NCI-H2107 (cell line): ENCODE results near the gene CYYR1.

Experiments
- DNase-seq: peaks from one replicate; lab custom pipeline; 2025; lab: John Stamatoyannopoulos, UW

Gene CYYR1

DNA sequence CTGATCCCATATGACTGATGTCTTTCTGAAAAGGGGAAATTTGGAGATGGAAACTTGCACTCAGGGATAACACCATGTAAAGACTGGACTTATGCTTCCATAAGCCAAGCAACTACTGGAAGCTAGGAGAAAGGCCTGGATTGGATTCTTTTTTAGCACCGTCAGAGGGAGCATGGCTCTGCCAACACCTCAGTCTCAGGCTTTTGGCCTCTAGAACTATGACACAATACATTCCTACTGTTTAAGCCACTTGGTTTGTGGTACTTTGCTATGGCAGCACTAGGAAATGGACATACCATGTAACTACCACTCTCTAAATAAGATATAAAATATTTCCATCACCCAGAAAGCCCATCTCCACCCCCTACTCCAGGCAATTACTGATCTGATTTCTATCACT is 139.7 kb downstream of the CYYR1 start:
- no peak for DNase-seq

DNA sequence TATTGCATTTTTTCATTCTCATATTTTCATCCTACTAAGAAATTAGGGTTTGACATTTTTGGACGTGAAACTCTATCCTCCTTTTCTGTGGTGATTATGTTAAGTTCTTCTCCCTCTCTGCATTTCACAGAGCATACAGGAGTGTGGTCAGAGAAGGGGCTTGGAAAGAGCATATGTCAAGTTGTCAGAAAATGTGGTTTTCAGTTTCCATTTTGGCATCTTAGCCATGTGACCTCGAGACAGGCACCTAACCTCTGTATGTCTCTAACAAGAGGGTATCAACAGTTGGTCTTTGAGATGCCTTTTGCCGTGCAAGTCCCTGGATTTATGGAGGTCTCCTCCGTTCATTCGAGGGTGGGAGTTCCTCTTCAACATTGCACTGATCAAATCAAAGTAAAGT is 140.7 kb downstream of the CYYR1 start:
- no peak for DNase-seq

DNA sequence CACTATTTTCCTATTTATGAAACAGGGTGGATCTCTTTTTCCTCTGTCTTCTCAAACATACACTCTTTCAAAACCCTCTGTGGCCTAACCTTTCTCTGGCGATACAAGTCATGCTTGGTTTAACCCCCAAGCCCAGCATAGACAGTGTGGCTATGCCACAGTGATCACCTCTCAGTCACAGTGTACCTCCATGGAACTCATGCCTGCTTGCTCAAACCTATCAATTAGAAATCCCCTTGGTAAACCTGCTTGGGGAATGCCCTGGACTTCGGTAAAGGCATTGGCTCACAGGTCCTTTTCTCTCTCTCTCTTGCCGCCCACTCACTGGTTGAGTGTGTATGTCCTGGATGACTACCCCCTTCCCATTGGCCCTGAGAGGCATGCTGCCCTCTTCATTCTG is 147.5 kb downstream of the CYYR1 start:
- DNase-seq, result no peak

DNA sequence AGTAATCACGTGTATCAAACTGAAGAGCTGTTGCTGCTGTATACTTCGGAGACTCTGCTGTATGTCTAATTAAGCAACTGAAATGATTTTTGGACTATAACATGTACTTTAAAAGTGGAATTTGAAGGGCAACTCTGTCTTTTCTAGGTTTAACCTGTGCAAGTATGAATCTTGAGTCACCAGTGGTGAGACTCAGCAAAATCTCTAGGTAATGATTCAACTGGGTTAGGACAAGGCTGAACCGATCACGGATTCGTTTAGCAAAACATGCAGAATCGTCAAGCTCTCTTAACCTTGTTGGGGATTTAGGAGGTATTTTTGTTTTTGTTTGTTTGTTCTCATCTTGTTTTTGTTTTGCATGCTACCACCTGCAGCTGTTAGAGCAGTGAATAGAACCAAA is 149.6 kb downstream of the CYYR1 start:
- no peak for DNase-seq

DNA sequence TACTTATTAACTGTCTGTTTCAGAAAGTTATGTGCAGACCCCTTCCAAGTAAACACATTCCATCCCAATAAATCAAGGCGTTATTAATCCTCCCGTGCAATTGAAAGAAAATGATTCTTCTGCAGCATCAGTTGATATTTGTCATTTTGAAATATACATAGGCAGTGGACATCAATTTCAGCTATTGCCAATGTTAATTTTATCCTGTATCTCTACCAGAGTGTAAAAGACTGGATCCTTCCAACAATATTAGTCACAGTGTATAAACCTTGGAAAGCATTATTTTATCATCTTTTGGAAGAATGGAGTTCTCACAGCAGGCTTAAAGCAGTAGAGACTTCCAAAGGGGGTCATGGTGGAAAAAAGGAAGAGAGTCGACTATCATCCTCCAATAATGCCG is 150.4 kb downstream of the CYYR1 start:
- DNase-seq, result no peak

DNA sequence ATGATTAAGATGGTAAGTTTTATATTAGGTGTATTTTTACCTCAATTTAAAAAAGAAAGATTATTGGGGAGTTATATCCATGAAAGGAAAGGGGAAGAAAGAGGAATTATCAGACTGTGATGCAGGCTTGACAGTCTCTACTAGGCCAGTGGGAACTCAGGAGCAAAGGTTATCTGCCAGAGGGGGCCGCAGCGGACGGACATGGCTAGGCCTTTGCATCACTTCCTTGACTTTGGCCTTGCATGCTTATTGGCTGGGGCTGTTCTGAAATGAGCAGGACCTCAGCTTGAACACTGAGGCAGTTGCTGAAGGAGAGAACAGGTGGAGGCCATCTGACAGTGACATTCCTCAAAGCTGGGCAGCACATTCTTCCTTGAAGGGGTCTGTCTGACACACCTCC is 150.9 kb downstream of the CYYR1 start:
- DNase-seq, result no peak

DNA sequence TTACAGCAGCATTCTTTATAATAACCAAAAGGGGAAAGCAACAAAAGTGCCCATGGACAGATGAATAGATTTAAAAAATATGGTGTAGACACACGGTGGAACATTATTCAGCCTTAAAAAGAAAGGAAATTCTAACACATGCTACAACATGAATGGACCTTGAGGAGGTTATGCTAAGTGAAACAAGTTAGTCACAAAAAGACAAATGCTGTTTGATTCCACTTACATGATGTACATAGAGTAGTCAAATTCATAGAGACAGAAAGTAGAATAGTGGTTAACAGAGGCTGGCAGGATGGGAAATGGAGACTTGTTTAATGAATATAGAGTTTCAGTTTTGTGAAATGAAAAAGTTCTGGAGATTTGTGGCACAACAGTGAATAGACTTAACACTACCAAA is 151.4 kb downstream of the CYYR1 start:
- no peak for DNase-seq
